NT2/D1 (cell line): ENCODE data around the gene NAA40.

Source experiments
- SUZ12 ChIP-seq: IDR thresholded peaks from 2 replicates; pipeline ENCODE4 v1.6.1; 2011; ENCODE audit not compliant: insufficient read length, insufficient read depth; ENCODE audit errors: extremely low read depth
- YY1 ChIP-seq: IDR thresholded peaks from 2 replicates; pipeline ENCODE4 v1.6.1; 2011; ENCODE audit not compliant: insufficient read length, insufficient read depth
- ZNF274 ChIP-seq: IDR thresholded peaks from 2 replicates; pipeline ENCODE4 v1.6.1; 2011; ENCODE audit warnings: mild to moderate bottlenecking, low read depth, low read length

DNA sequence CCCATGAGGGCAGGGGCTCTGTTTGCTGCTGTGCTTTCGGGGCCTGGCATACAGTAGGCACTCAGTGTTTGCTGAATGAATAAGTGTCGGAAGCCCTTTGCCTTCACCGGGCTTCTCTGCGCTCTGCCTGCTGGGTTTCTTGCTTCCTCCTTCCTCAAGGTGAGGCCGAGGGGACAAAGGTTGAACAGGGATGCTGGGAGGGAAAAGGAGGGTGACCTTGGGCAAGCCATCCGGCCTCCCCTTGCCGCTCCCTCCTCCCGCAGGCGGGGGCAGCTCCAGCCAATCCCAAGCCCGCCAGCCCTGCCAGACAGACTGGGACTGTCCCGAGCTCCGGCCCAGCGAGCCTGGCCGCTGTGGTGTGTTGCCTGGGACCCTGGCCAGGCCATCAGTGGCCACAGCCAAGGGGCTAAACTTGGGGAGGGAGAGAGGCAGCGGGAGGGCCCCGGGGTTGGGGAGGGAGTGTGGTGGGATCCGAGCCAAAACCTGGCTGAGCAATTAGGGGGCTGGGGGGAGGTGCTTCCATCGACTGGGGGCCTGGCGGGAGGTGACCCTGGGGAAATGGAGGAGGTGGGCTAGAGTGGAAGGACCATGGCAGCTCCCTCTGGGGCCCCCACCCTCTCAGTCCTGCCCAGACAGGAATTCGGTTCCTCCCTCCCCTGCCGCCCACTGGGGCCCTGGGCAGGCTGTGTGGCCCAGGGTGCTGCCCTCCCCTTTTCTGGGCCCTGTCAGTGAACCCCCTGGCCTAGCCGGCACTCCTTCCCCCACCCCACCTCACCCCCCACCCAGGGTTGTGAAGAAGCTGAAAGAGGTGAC is 18.5 kb upstream of the NAA40 start:
- no peak for TF ChIP-seq ZNF274
- TF ChIP-seq SUZ12, result no peak
- TF ChIP-seq YY1, result no peak
